HL-60 (cell line): ENCODE data around the gene GPD2.

Experiments
- REST ChIP-seq: IDR thresholded peaks from 2 replicates; pipeline ENCODE4 v1.6.1; 2012; ENCODE audit warnings: low read depth; ENCODE audit not compliant: insufficient replicate concordance
- TF ChIP-seq, protein P1 (sequence below): IDR thresholded peaks from one replicate; pipeline ENCODE4 v1.5.1; 2011; ENCODE audit warnings: low read length, control low read depth, inconsistent platforms; ENCODE audit not compliant: insufficient read depth

DNA sequence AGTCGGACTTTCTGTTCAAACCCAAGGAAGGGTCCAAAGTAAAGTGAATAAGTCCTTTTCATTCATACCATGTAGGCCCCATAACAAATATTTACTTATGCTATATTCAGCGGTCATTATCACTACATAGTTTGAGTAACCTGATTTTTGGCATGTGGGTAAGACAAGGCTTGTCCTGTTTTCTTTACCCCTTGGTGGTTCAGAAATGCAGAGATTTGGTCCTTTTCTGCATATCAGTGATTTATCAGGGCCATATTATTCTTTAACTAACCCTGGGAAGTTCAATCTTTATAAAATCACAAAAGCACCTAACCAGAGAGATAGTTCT lies 157.4 kb downstream of the GPD2 start:
- TF ChIP-seq, protein P1, sequence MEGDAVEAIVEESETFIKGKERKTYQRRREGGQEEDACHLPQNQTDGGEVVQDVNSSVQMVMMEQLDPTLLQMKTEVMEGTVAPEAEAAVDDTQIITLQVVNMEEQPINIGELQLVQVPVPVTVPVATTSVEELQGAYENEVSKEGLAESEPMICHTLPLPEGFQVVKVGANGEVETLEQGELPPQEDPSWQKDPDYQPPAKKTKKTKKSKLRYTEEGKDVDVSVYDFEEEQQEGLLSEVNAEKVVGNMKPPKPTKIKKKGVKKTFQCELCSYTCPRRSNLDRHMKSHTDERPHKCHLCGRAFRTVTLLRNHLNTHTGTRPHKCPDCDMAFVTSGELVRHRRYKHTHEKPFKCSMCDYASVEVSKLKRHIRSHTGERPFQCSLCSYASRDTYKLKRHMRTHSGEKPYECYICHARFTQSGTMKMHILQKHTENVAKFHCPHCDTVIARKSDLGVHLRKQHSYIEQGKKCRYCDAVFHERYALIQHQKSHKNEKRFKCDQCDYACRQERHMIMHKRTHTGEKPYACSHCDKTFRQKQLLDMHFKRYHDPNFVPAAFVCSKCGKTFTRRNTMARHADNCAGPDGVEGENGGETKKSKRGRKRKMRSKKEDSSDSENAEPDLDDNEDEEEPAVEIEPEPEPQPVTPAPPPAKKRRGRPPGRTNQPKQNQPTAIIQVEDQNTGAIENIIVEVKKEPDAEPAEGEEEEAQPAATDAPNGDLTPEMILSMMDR = no peak
- TF ChIP-seq REST = no peak
